Neural progenitor cell (in vitro differentiated cells): ENCODE measurements around the gene S1PR5.

ENCODE experiments used
- EZH2 ChIP-seq: fragments of 200-600 bp; sonication (generic); IDR thresholded peaks from 2 replicates; pipeline ENCODE4 v1.6.1; 2017; ENCODE audit warnings: antibody characterized with exemption, mild to moderate bottlenecking, moderate library complexity
- TF ChIP-seq, protein P1 (sequence below): fragments of 200-600 bp; sonication (generic); IDR thresholded peaks from 2 replicates; pipeline ENCODE4 v1.5.1; 2017; ENCODE audit warnings: antibody characterized with exemption, mild to moderate bottlenecking

DNA sequence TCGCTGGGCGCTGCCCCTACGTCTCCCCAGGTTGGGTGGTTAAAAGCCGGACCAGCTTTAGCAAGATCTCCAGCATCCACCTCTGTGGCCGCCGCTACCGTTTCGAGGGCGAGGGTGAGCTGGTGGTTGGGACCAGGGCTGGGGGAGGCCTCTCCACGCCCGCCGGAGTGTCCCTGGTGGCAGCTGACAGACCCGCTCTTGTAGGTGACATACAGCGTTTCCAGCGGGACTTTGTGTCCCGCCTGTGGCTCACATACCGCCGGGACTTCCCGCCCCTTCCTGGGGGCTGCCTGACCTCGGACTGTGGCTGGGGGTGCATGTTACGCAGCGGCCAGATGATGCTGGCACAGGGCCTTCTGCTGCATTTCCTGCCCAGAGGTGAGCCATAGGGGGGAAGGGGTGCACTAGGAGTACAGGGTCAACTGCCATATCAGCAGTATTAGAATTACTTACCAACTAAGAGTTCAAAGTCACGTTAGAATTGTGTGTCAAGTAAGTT is 27.6 kb upstream of the S1PR5 start:
- TF ChIP-seq, protein P1, sequence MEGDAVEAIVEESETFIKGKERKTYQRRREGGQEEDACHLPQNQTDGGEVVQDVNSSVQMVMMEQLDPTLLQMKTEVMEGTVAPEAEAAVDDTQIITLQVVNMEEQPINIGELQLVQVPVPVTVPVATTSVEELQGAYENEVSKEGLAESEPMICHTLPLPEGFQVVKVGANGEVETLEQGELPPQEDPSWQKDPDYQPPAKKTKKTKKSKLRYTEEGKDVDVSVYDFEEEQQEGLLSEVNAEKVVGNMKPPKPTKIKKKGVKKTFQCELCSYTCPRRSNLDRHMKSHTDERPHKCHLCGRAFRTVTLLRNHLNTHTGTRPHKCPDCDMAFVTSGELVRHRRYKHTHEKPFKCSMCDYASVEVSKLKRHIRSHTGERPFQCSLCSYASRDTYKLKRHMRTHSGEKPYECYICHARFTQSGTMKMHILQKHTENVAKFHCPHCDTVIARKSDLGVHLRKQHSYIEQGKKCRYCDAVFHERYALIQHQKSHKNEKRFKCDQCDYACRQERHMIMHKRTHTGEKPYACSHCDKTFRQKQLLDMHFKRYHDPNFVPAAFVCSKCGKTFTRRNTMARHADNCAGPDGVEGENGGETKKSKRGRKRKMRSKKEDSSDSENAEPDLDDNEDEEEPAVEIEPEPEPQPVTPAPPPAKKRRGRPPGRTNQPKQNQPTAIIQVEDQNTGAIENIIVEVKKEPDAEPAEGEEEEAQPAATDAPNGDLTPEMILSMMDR = no peak
- TF ChIP-seq EZH2 = no peak
